ENCODE measurements around the gene ADAMTS12.
"Not testable (repeated sequence)": the region's sequence is repeated elsewhere in the genome, so short reads cannot be mapped to it uniquely, and the experiment has no call there.

Gene ADAMTS12, protein sequence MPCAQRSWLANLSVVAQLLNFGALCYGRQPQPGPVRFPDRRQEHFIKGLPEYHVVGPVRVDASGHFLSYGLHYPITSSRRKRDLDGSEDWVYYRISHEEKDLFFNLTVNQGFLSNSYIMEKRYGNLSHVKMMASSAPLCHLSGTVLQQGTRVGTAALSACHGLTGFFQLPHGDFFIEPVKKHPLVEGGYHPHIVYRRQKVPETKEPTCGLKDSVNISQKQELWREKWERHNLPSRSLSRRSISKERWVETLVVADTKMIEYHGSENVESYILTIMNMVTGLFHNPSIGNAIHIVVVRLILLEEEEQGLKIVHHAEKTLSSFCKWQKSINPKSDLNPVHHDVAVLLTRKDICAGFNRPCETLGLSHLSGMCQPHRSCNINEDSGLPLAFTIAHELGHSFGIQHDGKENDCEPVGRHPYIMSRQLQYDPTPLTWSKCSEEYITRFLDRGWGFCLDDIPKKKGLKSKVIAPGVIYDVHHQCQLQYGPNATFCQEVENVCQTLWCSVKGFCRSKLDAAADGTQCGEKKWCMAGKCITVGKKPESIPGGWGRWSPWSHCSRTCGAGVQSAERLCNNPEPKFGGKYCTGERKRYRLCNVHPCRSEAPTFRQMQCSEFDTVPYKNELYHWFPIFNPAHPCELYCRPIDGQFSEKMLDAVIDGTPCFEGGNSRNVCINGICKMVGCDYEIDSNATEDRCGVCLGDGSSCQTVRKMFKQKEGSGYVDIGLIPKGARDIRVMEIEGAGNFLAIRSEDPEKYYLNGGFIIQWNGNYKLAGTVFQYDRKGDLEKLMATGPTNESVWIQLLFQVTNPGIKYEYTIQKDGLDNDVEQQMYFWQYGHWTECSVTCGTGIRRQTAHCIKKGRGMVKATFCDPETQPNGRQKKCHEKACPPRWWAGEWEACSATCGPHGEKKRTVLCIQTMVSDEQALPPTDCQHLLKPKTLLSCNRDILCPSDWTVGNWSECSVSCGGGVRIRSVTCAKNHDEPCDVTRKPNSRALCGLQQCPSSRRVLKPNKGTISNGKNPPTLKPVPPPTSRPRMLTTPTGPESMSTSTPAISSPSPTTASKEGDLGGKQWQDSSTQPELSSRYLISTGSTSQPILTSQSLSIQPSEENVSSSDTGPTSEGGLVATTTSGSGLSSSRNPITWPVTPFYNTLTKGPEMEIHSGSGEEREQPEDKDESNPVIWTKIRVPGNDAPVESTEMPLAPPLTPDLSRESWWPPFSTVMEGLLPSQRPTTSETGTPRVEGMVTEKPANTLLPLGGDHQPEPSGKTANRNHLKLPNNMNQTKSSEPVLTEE (N-terminal part only)
- total RNA-seq, result 0 to 6.3 (median 0) reads per million in 17 experiments

DNA sequence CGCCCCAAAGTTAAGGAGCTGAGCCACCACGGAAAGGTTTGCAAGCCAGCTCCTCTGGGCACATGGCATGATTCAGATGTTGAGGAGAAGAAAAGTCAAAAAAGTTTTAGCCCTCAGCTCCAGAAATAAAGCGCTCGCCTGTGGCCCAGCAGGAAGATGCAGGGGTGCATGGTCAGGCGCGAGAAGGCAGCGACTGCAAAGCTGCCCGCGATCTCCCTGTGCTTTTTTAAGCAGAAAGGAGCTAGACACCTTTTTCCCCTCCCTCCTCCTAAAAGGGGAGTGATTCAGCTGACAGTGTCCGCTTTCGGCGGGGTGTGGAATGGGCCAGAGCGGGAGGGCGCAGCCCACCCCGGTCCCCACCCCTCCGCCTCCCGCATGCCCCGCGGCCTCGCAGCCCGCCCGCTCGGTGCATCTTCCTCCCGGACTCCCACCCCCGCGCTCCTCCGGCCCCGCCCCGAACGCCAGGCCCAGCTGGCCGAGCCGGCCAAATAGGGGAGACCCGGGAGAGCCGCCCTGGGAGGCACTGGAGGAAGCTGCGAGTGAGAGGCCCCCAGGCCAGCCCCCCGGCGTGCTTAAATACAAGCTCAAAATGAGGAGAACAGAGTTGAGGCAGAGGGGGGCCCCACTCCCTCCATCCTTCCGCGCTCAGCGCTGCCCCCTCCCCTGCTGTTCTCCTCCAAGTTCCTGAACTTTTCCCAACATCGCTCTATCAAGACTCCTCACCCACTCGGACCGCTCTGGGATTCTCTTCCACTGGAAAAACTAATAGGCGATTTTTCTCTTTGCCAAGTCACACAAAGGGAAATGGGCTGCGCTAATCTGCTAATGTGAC, at the start of gene ADAMTS12:
Gene ADAMTS12, minus strand, starts transcription at position 203 of the 832 bp plus-strand sequence. Its CDS starts 134 bp downstream, at position 69.
- peak in 1 of 4 experiments; percentile 2 for DNase-seq

DNA sequence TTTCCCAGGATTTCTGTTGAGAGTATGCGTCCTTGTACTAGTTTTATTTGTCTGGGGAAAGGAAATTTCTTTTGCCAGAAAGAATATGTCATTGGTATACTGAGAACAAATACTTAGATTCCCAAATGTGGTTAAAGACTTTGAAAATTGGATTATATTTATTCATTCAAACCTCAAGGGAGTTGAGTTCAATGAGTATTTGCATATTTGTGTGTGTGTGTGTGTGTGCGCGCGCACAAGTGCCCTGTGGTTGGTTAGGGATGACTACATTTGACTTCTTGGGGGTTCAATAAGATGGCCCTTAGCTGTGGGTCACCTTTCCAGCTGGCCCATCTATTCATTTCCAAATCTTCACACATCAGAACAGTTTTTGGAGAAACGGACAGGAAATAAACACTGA, 49.3 kb upstream of the ADAMTS12 start:
- no peak for DNase-seq

DNA sequence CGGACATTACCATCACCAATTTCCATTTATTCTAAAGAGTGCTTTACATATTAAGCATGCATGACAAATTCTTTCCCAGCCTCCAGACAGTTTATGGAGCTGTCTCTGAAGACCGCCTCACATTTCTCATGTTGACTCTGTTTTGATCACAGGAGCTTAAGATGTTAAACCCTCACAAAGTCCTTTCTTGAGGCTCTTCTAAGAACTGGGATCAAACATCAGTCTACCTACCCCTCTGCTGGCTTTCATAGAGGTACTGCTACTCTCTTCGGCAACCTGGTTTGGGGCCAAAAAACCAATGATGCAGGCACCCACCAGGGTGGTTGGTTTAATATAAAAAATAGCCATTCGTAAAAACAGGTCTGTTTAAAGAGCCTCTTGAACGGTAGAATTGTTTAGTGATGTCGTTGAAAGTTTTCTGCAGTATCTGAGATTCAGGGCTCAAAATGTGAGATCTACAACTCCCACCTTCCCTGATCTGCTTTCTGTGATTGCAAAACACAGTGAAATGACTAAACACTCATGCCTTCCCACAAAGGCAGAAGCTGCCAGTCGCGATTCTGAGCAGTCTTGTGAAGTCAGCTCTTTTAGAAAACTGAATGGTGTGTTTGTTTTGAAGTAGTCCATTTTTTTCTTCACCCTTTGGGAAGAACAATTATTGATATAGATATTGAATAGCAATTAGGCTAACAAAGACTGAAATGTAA, 47.9 kb upstream of the ADAMTS12 start:
- DNase-seq, result peak in 3 of 4 experiments; percentile 26 to 36 (median 33)

DNA sequence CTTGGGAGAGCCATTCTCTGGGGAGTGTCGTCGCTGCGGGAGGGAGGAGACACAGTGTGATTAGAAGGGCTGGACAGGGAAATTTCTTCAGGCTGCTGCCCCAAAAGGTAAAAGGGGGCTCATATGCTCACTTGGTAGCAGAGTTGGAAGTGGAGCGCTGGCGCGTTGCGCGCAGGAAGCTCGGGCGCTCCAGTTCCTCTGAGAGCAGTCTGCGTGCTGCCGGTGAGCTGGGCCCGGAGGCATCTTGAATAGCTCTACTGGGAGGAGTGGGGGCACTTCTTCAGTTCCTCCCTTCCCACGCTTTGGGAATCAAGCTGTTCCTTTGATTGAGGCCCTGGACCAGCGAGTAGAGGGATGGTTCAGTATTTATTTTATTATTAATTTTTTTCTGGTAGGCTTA, 47.1 kb upstream of the ADAMTS12 start:
- DNase-seq, result no peak

DNA sequence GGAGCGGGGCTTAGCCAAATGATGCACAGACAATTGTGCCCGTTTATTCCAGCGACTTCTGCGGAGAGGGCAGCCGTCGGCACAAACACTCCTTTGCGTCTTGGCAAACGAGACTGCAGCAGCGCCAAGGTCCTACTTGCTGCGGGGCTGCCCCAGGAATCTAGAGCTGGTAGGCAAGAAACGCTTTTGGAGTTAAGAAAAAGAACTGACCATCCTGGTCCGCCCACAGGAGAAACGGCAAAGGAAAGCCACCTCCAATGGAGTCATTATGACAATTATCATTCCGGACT, 46.7 kb upstream of the ADAMTS12 start:
- DNase-seq, result no peak

DNA sequence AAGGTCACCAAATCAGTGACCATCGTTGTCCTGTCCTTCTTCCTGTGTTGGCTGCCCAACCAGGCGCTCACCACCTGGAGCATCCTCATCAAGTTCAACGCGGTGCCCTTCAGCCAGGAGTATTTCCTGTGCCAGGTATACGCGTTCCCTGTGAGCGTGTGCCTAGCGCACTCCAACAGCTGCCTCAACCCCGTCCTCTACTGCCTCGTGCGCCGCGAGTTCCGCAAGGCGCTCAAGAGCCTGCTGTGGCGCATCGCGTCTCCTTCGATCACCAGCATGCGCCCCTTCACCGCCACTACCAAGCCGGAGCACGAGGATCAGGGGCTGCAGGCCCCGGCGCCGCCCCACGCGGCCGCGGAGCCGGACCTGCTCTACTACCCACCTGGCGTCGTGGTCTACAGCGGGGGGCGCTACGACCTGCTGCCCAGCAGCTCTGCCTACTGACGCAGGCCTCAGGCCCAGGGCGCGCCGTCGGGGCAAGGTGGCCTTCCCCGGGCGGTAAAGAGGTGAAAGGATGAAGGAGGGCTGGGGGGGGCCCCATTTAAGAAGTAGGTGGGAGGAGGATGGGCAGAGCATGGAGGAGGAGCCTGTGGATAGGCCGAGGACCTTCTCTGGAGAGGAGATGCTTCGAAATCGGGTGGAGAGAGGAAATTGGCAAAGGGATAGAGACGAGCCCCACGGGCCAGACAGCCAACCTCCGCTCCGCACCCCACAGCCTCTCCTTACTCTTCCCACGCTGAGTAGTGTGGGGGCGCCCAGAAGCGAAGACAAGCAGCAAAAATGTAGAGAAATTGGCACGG, 46.1 kb upstream of the ADAMTS12 start:
- DNase-seq, result no peak

DNA sequence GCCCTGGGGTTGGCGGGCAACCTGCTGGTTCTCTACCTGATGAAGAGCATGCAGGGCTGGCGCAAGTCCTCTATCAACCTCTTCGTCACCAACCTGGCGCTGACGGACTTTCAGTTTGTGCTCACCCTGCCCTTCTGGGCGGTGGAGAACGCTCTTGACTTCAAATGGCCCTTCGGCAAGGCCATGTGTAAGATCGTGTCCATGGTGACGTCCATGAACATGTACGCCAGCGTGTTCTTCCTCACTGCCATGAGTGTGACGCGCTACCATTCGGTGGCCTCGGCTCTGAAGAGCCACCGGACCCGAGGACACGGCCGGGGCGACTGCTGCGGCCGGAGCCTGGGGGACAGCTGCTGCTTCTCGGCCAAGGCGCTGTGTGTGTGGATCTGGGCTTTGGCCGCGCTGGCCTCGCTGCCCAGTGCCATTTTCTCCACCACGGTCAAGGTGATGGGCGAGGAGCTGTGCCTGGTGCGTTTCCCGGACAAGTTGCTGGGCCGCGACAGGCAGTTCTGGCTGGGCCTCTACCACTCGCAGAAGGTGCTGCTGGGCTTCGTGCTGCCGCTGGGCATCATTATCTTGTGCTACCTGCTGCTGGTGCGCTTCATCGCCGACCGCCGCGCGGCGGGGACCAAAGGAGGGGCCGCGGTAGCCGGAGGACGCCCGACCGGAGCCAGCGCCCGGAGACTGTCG, 45.4 kb upstream of the ADAMTS12 start:
- DNase-seq, result no peak

DNA sequence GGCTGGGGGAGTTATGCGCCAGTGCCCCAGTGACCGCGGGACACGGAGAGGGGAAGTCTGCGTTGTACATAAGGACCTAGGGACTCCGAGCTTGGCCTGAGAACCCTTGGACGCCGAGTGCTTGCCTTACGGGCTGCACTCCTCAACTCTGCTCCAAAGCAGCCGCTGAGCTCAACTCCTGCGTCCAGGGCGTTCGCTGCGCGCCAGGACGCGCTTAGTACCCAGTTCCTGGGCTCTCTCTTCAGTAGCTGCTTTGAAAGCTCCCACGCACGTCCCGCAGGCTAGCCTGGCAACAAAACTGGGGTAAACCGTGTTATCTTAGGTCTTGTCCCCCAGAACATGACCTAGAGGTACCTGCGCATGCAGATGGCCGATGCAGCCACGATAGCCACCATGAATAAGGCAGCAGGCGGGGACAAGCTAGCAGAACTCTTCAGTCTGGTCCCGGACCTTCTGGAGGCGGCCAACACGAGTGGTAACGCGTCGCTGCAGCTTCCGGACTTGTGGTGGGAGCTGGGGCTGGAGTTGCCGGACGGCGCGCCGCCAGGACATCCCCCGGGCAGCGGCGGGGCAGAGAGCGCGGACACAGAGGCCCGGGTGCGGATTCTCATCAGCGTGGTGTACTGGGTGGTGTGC, 44.7 kb upstream of the ADAMTS12 start, which contains the start of gene RXFP3:
Gene RXFP3, plus strand, starts transcription at position 6 of the 636 bp plus-strand sequence. Its CDS starts 355 bp downstream, at position 361.
- no peak for DNase-seq

DNA sequence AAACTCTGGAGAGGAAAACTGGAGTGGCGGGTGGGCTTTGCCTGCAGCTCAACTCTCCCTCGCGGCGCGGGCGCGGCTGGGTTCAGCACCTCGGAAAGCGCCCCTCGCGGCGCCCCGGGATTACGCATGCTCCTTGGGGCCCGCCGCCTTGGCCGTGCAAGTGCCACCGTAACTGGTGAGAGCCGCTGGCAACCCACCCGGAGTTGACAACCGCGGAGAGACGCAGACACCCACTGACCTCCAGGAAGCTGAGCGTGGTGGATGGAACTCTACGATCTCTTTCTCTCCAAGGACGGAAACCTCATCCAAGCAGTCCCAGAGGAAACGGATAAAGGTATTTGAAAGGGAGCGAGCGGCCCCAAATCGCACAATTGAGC, 44.2 kb upstream of the ADAMTS12 start:
- peak; percentile 4 to 48 (median 10) for DNase-seq

DNA sequence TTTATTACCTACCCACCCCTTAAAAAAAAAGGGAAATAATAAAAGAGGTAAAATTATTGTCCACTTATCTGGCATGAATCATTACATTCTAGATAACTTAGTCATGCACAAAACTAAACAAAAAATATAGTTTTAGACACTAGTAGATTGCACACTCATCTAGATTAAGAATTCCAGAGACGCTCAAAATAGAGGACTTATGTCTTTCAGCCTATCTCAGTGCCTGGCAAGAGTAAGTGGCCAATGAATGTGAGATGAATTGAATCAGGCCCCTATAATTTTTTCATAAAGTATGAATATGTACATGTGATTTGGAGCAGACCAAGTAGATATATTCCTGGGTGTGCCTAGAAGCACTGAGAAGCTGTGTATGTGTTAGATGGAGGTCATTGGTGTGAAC, 42.4 kb upstream of the ADAMTS12 start:
- no peak for DNase-seq

DNA sequence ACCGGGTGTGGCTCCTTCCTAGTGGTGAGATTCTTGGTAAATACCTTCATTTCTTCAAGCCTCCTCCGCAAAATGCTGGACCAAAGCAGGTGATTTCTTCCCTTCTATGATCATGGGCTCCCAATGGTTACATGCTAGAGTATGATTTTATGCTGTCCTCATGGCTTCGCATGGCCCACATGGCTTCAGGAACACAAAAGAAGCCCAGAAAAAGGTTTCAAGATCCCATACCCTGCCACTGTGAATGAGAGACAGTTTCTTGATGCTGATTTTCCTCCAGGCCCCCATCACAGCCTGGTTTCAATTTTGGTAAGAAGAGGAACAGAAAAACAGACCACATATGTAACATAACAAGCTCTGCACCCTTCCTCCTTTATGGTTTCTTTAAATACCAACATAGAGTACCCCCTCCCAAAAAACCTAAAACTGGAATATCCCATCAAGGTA, 42.0 kb upstream of the ADAMTS12 start:
- DNase-seq, result no peak

DNA sequence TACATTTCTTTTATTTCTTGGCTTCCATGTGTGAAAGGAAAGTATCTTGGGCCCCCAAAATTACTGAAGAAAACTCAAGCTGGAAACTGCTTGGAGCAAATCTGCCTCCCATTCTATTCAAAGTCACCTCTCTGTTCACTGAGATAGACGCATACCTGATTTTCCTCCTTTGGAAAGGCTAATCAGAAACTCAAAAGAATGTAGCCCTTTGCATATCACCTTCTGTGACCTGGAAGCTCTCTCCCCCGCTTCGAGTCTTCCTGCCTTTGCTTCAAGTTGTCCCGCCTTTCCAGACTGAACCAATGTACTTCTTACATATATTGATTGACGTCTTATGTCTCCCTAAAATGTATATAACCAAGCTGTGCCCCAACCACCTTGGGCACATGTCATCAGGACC, 39.3 kb upstream of the ADAMTS12 start:
- DNase-seq, result no peak

DNA sequence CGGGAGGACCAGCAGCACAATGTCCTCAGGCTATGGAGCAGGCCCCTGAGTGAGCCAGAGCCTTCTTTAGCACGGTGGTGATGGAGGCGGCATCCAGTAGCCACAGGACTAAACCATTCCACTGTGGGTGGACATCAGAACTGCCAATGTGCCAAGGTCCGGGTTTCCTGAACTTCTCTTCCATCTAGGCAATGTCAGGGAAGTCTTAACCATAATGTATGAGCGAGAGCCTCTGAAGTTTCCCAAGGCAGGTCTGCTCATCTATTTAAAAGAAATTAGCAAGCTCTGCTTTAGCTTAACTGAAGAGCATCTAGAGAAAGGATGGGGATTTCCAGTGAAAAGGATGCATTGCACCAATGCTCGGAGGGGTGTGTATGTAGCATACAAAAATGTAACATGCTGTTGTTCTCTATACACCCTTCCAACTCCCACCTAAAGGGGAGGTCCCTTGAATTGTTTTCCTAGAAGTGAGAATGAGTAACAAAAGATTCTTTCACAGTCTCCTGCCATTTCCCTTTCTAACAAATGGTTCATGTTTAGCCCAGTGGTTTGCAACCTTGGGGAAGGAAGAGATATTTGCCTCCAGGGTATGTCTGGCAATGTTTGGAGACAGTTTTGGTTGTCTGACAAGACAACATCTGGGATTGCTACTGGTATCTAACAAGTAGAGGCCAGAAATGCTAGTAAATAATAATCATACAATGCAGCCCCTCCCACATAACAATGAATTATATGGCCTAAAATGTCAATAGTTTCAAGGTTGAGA, 38.3 kb upstream of the ADAMTS12 start:
- DNase-seq, result no peak

DNA sequence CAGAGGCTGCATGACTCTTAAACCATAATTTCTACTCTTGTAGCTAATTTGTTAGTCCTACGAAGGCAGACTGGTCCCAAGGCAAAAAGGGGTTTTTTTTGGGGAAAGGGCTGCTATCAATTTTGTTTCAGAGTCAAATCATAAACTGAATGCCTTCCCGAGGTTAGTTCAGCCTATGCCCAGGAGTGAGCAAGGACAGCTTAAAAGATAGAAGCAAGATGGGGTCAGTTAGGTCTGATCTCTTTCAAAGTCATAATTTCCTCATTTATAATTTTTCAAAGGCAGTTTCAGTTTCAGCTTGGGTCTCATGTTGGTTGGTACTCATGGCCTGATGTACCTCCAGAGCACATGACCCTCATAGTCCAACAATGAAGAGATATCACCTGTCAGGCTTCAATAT, 36.5 kb upstream of the ADAMTS12 start:
- no peak for DNase-seq

DNA sequence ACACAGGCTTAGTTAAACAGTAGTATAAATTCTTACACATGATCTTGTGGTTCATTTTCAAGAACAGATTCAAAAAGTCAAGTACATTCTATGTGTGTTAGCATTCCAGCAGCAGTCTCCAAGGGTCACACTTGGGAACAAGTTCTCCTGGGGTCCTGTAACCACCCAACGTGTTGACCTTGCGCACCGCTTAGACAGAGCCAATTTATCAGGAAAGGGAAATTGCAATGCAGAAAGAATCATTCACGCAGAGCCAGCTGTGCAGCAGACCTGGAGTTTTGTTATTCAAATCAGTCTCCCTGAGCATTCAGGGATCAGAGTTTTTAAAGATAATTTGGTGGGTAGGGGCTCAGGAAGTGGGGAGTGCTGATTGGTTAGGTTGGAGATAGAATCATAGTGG, 35.9 kb upstream of the ADAMTS12 start:
- DNase-seq, result no peak

DNA sequence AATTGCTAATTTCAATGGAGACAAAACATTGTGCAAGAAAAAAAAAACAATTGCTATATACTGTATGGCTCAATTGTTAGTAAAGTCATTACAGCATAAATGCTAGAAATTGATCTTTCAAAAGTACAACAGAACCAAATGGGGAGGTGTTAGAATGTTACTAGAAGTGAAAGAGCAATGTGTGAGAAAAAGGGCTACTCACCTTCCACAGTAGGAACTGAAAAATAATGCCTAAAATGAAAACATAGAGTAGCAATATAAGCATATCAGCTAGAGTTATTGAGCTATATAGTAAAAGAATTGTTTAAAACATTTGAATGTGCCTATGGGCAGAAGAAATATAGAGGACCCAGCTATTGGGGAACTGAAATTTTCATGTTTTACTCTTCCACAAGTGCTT, 33.5 kb upstream of the ADAMTS12 start:
- DNase-seq, result no peak

DNA sequence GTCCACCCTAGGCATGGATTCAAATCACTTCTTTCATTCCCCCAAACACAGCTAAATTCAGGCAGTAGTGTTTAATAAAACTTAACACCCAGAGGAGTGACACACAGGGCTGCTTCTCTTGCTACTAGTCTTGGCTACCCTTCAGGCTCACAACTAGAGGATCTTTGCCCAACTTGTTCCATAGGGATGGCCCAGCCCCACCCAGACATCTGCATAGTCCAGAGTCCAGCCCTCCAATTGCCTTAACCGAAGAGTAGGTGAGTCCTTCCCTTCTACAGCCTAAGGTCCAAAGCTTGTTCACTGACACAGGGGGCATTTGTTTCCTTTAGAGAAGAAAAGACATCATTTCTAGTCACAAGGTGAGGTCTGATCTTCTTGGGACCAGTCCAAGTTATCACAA, 29.2 kb upstream of the ADAMTS12 start:
- no peak for DNase-seq

DNA sequence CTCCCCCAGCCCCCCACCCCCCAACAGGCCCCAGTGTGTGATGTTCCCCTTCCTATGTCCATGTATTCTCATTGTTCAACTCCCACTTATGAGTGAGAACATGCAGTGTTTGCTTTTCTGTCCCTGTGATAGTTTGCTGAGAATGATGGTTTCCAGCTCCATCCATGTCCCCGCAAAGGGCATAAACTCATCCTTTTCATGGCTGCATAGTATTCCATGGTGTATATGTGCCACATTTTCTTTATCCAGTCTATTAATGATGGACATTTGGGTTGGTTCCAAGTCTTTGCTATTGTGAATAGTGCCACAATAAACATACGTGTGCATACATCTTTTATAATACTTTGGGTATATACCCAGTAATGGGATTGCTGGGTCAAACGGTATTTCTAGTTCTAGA, 23.1 kb upstream of the ADAMTS12 start:
- not testable (repeated sequence) for DNase-seq
